ENCODE measurements around the gene CACNA2D3.

The CACNA2D3 gene

GRCh38 chr3:54127499-54128056, 5.2 kb downstream of the CACNA2D3 start:
- DNase-seq (ENCODE audit: low spot score) = no peak

- DNase-seq (ENCODE audit: low spot score) = no peak
These were observed 8.8 kb downstream of the CACNA2D3 start for GRCh38 chr3:54131026-54131605.

- no peak for DNase-seq (ENCODE audit: low spot score)
These were observed 9.5 kb downstream of the CACNA2D3 start for GRCh38 chr3:54131890-54132289.

- no peak for DNase-seq (ENCODE audit: low spot score)
These were observed 10.3 kb downstream of the CACNA2D3 start for GRCh38 chr3:54132685-54133084.

- no peak for DNase-seq (ENCODE audit: low spot score)
These were observed 10.8 kb downstream of the CACNA2D3 start for GRCh38 chr3:54133196-54133595.

- no peak for DNase-seq (ENCODE audit: low spot score)
These were observed 11.8 kb downstream of the CACNA2D3 start for GRCh38 chr3:54134155-54134554.

GRCh38 chr3:54134713-54135112, 12.4 kb downstream of the CACNA2D3 start:
- no peak for DNase-seq (ENCODE audit: low spot score)

- no peak for DNase-seq (ENCODE audit: low spot score)
These were observed 15.0 kb downstream of the CACNA2D3 start for GRCh38 chr3:54137311-54137710.

GRCh38 chr3:54138937-54139547, 16.7 kb downstream of the CACNA2D3 start:
- DNase-seq (ENCODE audit: low spot score) = no peak

- no peak for DNase-seq (ENCODE audit: low spot score)
These were observed 17.3 kb downstream of the CACNA2D3 start for GRCh38 chr3:54139630-54140029.

GRCh38 chr3:54144284-54144683, 21.9 kb downstream of the CACNA2D3 start:
- no peak for DNase-seq (ENCODE audit: low spot score)

GRCh38 chr3:54146506-54147239, 24.3 kb downstream of the CACNA2D3 start:
- peak; percentile 21 for DNase-seq (ENCODE audit: low spot score)

GRCh38 chr3:54150864-54151467, 28.6 kb downstream of the CACNA2D3 start:
- no peak for DNase-seq (ENCODE audit: low spot score)

GRCh38 chr3:54153477-54153876, 31.1 kb downstream of the CACNA2D3 start:
- no peak for DNase-seq (ENCODE audit: low spot score)

- no peak for DNase-seq (ENCODE audit: low spot score)
These were observed 35.5 kb downstream of the CACNA2D3 start for GRCh38 chr3:54157860-54158259.

- no peak for DNase-seq (ENCODE audit: low spot score)
These were observed 37.6 kb downstream of the CACNA2D3 start for GRCh38 chr3:54159917-54160316.

GRCh38 chr3:54163441-54163840, 41.1 kb downstream of the CACNA2D3 start:
- DNase-seq (ENCODE audit: low spot score) = no peak

GRCh38 chr3:54164192-54164975, 42.0 kb downstream of the CACNA2D3 start:
- no peak for DNase-seq (ENCODE audit: low spot score)

GRCh38 chr3:54165865-54166264, 43.5 kb downstream of the CACNA2D3 start:
- no peak for DNase-seq (ENCODE audit: low spot score)

GRCh38 chr3:54167999-54168398, 45.6 kb downstream of the CACNA2D3 start:
- no peak for DNase-seq (ENCODE audit: low spot score)

- no peak for DNase-seq (ENCODE audit: low spot score)
These were observed 46.1 kb downstream of the CACNA2D3 start for GRCh38 chr3:54168451-54168850.

- no peak for DNase-seq (ENCODE audit: low spot score)
These were observed 47.2 kb downstream of the CACNA2D3 start for GRCh38 chr3:54169524-54169923.
